NCI-H524 (cell line): ENCODE measurements around the gene ANXA8.
"Not testable (repeated sequence)": the region's sequence is repeated elsewhere in the genome, so short reads cannot be mapped to it uniquely, and the experiment has no call there.

Source experiments
- DNase-seq, 2 experiments: peaks; one replicate each; lab custom pipeline; 2025; lab: John Stamatoyannopoulos, UW

ANXA8 gene, protein sequence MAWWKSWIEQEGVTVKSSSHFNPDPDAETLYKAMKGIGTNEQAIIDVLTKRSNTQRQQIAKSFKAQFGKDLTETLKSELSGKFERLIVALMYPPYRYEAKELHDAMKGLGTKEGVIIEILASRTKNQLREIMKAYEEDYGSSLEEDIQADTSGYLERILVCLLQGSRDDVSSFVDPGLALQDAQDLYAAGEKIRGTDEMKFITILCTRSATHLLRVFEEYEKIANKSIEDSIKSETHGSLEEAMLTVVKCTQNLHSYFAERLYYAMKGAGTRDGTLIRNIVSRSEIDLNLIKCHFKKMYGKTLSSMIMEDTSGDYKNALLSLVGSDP

DNA sequence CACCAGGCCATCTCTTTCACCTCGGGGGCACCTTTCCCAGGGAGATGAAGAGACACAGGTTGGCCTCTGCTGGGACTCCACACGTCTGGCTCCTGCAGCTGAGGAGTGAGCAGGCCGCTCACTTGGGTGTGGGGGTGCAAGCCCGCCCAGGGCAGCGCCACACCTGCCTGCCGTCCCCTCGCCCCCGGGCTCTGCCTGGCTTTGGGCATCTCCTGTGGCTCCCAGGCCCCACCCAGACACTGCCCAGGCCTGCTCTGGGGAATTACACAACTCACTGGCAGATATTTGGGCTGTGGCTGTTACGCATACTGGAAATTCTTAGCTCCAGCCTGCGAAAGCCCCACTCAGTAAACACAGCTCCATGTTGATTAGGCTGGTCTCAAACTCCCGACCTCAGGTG lies at the start of gene ANXA8:
Gene ANXA8, minus strand, starts transcription at position 193 of the 400 bp plus-strand sequence. Its CDS starts 182 bp downstream, at position 11.
- DNase-seq: not testable (repeated sequence)

DNA sequence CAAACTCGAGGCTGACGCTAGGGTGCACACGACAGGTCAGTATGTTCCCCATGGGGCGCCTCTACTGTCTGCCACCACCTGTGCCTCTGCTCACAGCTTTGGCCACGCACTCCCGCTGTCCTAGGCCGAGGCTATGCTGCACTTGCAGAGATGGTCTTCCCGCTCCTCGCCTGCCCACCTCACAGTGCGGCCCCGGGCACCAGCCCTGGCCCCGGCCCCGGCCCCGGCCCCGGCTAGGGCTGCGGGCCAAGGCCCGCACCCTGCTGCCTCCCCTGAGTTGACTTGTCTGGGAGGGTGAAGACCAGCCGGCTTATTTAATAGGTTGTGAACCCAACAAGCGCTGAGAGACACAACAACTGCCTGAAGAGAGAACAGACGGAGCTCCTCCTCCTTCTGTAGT lies 39.6 kb upstream of the ANXA8 start, which contains the start of gene AGAP9:
Gene AGAP9, minus strand, starts transcription at position 164 of the 400 bp plus-strand sequence. Its CDS starts 112 bp downstream, at position 52.
- DNase-seq: not testable (repeated sequence)

DNA sequence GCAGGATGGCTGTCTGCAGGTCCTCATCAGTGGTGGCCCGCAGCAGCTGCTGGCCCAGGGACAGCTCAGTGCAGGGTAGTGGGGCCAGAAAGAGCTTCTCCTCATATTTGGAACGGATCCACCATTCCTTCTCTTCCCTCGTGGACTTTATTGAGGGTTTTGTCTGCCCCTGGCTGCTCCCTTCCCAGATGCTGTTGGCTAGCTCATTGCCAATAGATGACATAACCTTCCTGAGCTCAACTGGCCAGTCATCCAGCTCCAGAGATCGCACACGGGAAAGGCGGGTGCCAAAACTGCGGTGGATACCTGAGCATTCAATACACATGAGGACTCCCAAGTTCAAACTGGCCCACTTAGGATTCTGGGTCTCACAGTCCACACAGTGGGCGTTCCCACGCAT lies 18.4 kb upstream of the ANXA8 start:
- not testable (repeated sequence) for DNase-seq

DNA sequence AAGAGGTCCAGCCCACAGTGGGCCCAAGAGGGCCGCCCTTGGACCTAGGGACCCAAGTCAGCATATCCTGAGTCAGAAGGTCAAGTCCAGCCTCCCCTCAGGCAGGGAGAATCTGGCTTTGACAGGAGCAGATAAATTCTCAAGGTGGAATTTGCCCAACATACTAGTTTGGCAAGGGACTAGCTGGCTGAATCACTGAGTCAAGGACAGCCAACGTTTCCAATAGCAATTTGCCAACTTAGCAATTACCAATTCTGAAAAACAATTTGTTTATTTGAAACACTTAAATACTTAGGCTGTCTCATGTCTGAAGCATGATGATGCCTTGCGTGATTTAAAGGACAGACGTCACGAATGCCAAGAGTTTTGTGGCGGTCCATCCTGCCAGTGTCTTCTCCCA lies 10.3 kb upstream of the ANXA8 start:
- DNase-seq: not testable (repeated sequence)

DNA sequence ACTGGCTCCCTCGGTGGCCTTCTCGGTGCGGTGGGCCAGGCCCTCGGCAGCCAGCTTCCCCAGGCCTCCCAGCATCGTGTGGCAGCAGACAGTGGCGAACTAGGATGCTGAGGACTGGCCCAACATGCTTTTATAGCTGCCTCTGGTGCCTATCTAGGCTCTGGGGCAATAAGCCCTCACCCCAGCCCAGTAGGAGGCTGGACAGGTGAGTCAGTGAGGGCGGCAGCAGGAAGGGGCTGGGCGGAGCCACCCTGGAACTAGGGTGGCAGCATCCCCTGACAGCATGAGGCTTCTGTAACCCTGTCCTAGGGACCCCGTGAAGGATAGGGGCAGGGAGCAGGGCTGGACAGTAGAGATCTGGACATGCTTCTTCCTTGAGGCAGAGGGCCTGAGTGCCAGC lies 7.7 kb upstream of the ANXA8 start, which contains the start of gene FAM25G:
Gene FAM25G, minus strand, starts transcription at position 101 of the 400 bp plus-strand sequence. Its CDS starts 26 bp downstream, at position 75.
- DNase-seq: not testable (repeated sequence)

DNA sequence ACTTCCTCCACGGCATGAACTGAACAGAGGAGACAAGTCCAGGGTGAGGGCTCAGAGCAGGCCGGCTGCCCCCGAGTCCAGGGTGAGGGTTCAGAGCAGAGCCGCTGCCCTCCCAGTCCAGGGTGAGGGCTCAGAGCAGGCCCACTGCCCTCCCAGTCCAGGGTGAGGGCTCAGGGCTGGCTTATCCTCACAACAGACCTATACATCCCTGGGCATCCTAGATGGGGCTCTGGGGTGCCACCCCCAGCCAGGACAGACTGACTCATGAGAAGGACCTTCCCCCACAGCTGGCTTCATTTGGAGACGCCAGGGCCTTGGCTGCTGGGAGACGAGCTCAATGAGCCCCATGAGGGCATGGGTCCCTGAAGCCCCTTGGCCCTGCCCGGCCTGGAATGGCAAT lies 5.7 kb upstream of the ANXA8 start:
- DNase-seq: not testable (repeated sequence)

DNA sequence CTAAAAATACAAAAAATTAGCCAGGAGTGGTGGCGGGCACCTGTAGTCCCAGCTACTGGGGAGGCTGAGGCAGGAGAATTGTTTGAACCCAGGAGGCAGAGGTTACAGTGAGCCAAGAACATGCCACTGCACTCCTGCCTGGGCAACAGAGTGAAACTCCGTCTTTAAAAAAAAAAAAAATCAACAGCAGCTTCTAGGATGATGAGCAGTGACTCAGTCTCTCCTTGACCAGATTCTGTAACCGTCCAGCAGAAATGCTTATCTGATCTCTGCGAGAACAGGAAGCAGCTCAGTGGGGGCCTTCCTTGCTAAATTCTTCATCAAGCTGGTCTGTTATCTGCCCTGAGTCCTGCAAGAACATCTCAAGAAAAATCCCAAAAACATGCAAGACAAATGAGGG lies 2.0 kb upstream of the ANXA8 start:
- not testable (repeated sequence) for DNase-seq

DNA sequence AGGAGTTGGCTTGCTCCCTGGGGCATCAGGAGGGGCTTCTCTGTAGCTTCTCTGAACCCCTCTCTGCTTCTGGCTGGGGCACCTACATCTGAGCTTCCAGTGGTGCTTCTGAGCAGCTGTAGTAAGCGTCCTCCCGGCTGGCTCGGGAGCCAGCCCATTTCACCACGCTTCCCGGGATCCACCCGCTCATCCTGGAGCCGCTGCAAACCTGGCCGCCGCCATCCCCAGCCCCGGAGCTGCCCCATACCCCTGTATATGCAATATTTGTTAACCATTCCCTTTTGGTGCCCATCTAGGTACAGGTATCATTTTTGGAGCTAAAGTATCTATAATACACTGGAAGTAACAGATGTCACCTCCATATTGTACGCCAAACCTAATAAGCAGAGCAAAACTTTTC lies 871 bp upstream of the ANXA8 start:
- not testable (repeated sequence) for DNase-seq

DNA sequence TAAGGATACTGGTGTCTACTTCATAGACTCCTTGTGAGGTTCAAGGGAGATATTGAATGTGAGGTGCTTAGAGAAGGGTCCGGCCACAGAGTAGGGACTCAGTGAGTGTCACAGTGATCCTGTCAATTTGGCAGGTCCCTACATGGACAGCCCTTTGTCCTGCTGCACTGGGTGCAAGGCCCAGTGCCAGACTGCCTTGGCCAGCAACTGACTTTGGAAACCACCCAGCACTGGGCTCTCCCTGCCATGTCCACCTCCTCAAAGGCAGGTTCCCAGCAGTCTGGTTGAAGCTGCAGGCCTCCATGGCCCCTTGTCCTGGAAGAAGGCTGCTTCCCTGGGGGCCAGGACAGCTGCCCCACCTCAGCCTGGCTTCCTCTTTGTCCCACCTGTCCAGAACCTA lies 1.5 kb downstream of the ANXA8 start:
- DNase-seq: not testable (repeated sequence)

DNA sequence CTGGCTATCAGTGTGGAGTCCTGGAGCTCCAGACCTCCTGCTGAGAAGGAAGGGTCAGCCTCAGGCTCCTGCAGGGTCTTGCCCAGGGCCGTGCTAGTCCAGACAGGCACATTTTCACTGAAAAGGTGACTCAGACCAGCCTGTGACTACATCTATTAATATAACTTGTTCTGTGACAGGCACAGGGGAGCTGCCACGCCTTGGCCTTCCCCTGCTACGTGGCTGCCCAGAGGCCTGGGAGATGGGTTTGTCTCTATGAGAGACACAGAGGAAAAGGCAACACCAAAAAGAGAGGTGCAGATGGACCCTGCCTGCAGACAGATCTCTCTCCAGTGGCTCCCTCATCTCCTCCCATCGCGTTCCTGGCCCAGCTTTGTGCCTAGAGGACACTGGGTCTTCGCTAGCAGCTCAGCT lies 2.1 kb downstream of the ANXA8 start:
- not testable (repeated sequence) for DNase-seq

DNA sequence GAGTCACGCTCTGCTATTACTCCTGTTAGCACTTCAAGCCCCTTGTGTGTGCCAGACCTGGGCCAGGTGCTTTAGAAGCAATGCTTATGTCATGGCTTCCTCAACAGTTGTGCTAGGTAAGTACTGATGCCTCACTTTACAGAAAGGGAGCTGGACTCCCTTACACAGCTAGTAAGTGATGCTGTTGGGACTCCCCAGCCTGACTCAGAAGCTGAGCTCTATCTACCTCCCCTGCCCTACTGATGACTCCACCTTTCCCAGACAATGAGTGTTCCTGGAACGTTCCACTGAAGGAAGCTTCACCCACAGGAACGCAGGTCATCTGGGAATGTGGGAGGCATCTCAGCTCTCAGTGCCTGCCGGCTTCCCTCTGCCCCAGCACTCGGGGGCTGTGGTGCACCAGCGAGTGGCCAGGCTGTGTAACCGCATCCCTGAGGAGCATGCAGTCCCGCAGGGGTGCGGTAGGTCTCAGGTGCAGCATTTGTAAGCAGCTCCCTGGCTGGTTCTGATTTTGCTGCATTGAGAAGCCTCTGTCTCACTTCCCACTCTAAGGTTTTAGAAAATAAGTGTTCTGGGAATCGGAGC lies 2.6 kb downstream of the ANXA8 start:
- not testable (repeated sequence) for DNase-seq

DNA sequence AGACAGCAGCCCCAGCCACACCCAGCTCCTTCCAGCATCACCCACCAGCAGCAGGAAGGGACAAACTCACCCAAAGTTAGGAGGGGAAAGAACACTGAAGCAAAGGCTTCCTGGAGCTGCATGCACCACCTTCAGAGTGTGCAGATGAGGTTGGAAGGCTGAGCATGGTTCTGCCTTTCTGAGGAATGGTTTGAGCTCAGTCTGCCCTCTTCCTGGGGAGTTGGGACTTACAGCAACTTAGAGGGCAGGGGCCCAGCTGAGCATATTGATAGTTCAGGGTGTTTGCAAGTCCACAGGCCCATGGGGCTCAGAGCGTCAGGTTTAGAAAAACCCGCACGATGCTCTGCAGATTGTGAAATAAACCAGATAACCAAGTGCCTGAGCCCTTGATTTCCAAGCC lies 3.8 kb downstream of the ANXA8 start:
- not testable (repeated sequence) for DNase-seq

DNA sequence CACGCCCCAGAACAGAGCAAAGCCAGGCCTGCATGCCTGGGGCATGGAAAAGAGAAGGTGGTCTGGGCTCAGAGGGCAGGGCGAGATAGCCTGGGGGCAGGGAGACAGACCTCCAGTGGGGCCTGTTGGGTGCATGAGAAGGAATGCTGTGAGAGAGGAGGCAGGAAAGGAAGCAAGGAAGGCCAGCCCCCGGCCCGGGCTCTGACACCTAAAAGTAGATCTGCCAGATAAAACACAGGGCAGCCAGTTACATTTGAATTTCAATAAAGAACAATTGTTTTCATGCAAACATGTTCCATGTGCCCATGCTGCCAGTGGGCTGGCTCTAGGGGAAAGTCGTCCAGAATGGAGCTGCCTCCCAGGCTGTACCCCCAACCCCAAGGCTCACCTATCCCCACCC lies 5.8 kb downstream of the ANXA8 start:
- not testable (repeated sequence) for DNase-seq

DNA sequence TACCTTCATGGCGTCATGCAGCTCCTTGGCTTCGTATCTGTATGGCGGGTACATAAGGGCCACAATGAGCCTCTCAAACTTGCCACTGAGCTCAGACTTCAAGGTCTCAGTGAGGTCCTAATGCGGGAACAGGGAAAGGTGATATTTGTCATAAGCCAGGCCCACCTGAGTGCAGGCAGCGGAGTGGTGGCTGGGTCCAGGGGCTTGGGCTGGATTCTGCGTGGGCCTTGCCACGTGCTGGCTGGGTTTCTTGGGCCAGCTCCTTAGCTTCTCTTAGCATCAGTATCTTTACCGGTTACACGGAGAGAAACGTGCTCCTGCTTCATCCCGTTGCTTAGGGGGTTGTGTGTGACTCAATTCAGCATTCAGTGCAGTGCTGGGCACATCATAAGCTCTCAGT lies 6.8 kb downstream of the ANXA8 start:
- DNase-seq: not testable (repeated sequence)

DNA sequence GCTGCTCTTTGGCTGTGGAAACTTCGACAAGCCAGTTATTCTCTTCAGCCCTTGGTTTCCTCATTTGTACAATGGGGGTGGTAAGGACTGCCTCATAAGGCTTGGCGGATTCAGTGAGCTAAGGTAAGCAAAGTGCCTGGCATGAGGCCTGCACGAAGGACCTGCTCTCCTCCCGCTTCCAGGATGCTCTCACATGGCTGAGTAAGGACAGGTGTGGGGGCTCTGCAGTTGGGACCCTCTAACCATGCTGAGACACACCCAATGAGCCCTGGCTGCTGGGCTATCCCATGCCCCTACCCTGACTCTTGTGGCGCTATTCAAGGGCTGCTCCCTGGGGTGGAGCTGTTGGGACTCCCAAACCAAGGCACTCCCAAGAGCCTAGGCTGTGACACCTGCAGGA lies 8.8 kb downstream of the ANXA8 start:
- DNase-seq: not testable (repeated sequence)

DNA sequence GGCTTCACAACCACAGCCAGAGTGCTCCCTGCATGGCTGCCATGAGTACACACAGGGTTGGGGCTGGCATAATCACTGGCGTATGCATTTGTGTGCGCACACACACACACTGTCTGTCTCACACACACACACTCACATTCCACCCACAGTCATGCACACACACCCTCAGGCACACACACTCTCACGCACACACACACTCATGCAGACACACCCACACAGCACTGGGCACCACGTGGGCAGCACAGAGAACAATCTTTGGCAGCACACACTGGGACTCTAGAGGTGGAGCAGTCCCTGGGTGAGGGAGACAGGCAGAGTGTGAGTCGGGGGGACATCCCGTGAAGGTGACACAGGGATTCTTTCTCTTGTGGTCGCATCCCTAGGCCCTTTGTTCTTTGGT lies 10.4 kb downstream of the ANXA8 start:
- not testable (repeated sequence) for DNase-seq

DNA sequence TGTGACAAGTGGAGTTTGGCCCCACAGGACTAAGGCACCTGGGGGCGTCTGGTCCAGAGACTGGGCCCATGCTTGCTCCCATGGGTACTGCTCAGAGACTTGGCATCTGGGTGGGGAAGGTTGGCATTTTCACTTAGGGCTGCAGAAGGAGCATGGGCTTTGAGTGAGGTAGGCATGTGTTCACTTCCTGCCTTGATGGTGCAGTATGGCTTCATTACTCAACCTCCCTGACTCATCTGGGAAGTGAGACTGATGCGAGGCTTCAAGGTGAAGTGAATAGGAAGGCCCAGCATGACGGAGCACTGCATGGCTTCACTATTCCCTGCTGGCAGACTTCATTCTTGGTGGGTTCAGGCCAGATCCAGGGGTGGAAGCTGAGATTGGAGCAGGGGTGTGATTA lies 11.3 kb downstream of the ANXA8 start:
- DNase-seq: not testable (repeated sequence)

DNA sequence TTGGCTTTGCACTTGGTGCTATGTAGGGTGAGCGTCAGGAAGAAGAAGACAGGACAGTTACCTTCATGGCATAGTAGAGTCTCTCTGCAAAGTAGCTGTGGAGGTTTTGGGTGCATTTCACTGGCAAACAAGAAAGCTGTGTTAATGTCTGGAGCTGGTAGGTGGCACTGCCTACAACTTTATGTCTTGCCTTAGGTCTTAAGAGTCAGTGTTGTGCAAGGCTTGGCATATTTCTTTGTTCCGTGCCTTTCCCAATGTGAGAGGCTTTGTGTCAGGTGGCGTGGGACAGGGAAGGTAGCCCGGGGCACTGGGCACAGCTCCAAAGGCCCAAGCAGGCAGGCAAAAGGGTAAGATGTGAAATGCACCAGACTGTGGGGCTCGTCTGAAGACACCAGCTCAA lies 11.8 kb downstream of the ANXA8 start:
- DNase-seq: not testable (repeated sequence)

DNA sequence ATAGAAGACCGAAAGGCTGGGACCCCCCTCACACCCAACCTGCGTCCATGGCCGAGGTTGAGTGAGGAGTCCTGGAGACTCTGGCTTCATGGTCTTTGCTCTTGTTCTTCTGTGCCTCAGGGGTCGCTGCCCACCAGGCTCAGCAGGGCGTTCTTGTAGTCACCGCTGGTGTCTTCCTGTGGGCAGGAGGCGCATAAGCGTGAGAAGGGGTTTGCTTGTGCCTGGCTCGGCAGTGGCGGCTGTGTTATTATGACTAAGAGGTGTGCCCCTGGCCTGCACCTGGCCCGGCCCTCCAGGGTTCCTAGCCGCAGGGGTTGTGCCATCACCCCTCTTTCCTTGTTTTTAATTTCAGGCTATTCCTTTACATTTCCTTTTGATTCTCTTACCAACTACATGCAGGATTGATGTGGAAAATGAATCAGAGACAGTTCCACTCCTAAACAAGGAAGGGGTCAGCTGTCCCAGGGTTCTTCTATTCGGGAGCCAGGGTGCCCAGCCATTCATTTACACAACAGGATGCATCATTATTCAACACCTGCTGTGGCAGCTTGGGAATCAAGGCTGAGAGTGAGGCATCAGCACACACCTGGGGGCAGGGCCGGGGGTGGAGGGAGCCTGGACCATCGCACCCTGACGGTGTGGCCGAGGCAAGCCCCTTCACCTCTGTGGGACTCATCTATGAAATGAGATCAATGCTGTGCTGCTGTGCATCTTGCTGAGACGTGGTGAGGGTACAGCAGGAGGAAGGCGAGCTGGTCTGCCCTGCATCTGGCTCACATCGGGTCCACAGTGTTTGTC lies 15.0 kb downstream of the ANXA8 start:
- not testable (repeated sequence) for DNase-seq

DNA sequence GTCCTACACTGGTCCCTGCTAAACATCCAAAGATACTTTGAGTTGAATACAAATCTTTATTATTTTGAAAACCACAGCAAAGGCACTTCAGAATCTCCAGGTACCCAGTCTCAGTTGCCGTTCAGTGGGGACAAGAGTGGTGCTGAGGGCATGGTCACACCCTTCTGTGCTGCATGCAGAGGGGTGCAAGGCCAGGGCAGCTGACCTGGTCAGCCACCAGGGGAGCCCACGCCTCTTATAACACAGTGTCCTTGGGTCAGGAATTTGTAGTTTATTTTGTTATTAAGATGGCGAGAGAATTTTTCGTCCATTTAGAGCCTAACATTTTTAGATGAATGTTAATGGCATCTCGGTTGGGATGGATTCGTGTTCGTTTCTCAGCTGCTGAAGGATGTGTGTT lies 16.0 kb downstream of the ANXA8 start:
- DNase-seq: not testable (repeated sequence)

DNA sequence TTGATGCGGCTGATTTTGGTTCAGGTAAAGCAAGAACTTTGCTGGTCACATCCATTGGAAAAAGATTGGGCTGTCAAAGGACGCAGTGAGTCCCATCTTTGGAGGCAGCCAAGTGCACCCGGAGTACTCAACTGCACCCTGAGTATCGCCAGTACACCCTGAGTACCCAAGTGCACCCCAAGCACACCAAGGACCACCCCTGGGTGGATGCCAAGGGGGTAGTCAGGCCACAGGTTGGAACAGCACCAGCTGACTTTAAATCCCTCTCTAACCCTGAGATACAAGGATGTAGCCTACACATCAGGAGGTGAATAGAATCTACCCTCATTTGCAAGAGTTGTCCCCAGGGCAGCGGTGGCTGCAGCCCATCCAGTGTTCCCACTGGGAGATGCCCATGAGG lies 16.5 kb downstream of the ANXA8 start:
- not testable (repeated sequence) for DNase-seq

DNA sequence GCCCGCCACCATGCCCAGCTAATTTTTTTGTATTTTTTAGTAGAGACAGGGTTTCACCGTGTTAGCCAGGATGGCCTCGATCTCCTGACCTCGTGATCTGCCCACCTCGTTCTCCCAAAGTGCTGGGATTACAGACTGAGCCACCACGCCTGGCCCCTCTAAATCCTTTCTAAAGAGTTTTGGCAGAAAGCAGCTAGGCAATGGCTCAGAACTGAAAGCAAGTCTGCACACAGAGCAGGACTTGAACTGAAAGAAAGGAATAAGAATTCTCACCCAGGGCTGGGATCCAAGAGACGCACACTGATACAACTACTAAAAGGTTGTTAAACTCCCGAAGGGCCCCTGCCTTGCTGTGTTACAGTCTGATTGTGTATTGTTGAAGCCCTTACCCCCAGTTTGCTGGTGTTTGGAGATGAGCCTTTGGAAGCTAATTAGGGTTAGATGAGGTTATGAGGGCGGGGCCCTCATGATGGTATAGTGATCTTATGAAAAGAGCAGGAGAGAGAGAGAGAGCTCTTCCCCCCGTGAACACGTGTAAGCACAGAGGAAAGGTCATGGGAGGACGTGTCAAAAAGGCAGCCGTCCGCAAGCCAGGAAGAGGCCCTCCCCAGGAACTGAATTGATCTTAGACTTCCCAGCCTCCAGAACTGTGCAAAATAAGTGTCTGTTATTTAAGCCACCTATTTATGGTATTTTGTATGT lies 18.5 kb downstream of the ANXA8 start:
- not testable (repeated sequence) for DNase-seq
